Measurements from ENCODE around the gene IL19.
"Not testable (repeated sequence)": the region's sequence is repeated elsewhere in the genome, so short reads cannot be mapped to it uniquely, and the experiment has no call there.

Gene IL19

GRCh38 chr1:206754011-206754410 is 16.6 kb upstream of the IL19 start:
- no peak for DNase-seq (ENCODE audit: low read depth)
- H3K4me3 ChIP-seq (ENCODE audit: low read depth, low read length): no peak overlapping the region
- no peak for TF ChIP-seq POLR2A (IDR thresholded peaks at IDR 0.05; ENCODE audit: extremely low read depth, insufficient read length)
- TF ChIP-seq MYC (IDR thresholded peaks at IDR 0.05; ENCODE audit: low read depth, low read length): no peak
- TF ChIP-seq, protein P1, sequence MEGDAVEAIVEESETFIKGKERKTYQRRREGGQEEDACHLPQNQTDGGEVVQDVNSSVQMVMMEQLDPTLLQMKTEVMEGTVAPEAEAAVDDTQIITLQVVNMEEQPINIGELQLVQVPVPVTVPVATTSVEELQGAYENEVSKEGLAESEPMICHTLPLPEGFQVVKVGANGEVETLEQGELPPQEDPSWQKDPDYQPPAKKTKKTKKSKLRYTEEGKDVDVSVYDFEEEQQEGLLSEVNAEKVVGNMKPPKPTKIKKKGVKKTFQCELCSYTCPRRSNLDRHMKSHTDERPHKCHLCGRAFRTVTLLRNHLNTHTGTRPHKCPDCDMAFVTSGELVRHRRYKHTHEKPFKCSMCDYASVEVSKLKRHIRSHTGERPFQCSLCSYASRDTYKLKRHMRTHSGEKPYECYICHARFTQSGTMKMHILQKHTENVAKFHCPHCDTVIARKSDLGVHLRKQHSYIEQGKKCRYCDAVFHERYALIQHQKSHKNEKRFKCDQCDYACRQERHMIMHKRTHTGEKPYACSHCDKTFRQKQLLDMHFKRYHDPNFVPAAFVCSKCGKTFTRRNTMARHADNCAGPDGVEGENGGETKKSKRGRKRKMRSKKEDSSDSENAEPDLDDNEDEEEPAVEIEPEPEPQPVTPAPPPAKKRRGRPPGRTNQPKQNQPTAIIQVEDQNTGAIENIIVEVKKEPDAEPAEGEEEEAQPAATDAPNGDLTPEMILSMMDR (IDR thresholded peaks at IDR 0.05; ENCODE audit: low read depth, low read length): no peak
- TF ChIP-seq, protein P2, sequence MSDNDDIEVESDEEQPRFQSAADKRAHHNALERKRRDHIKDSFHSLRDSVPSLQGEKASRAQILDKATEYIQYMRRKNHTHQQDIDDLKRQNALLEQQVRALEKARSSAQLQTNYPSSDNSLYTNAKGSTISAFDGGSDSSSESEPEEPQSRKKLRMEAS (IDR thresholded peaks at IDR 0.05; ENCODE audit: low read depth, low read length): no peak

DNA sequence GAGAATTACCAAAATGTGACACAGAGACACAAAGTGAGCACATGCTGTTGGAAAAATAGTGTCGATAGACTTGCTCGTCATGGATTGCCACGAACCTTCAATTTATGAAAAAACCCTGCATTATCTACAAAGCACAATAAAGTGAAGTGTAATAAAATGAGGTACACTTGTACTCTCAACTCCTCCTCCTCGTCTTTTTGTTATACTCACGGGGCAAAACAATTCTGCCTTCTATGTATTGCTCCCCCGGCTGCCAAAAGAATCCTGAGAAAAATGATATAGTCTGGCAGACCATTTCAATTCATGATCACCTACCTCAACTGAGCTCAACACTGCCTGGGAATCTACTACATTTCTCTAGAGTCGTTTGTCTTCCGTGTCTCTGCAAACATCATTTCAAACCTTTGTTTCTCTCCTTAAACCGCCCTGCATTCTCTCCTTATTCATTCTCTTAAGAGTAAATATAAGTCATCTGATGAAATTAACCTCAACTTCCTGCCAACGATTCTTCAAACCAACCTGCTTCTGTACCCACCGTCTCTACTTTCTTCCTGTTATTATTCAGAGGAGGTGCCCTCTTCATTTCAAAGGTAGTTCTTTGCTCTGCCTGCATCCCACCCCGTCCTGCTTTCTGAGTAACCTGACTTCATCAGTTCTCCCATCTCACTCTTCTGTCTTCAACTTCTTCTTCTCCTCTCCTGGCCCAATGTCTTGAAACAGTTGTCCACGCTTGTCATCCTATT is 12.9 kb upstream of the IL19 start:
- H3K4me3 ChIP-seq (ENCODE audit: low read depth, low read length): peak overlapping the region; percentile 16
- TF ChIP-seq POLR2A (IDR thresholded peaks at IDR 0.05; ENCODE audit: extremely low read depth, insufficient read length) (no peak), MYC (IDR thresholded peaks at IDR 0.05; ENCODE audit: low read depth, low read length) (0 out of 2 replicates have a peak, but pooled peaks have one; percentile 10)
- DNase-seq (ENCODE audit: low read depth): peak; percentile 70

GRCh38 chr1:206760590-206760989 is 10.0 kb upstream of the IL19 start:
- DNase-seq (ENCODE audit: low read depth): no peak
- no peak for TF ChIP-seq POLR2A (IDR thresholded peaks at IDR 0.05; ENCODE audit: extremely low read depth, insufficient read length)
- TF ChIP-seq, protein P1 (IDR thresholded peaks at IDR 0.05; ENCODE audit: low read depth, low read length): no peak
- TF ChIP-seq, protein P2 (IDR thresholded peaks at IDR 0.05; ENCODE audit: low read depth, low read length): no peak
- TF ChIP-seq MYC (IDR thresholded peaks at IDR 0.05; ENCODE audit: low read depth, low read length): no peak
- no peak overlapping the region for H3K4me3 ChIP-seq (ENCODE audit: low read depth, low read length)

DNA sequence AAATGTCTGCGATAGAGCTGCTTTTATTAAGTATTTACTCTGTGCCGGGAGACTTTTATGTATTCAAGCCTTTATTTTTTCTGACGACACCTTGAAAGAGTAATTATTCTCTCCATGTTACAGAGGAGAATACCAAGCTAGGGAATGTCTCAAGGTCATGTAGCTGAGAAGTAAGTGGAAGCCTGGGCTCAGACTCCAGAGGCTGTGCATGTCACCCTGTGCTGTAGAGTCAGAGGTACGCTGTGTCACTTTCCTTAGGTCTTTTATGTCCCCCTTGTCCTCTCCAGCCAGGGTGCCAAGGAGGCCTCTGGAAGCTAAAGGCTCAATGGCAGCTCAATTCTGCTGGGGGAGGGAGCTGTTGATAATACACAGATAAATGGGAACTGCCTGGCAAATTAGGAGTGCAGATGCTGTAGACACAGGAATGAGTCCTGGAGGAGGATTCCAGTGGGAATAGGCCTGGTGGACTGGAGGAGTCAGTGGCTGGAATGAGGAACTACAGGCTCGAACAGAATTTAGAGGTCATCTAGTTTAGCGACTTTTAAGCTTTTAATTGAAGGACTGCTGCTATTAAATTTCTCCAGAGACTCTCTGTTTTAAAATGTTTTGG is 9.3 kb upstream of the IL19 start:
- no peak for TF ChIP-seq POLR2A (IDR thresholded peaks at IDR 0.05; ENCODE audit: extremely low read depth, insufficient read length)
- TF ChIP-seq, protein P1 (IDR thresholded peaks at IDR 0.05; ENCODE audit: low read depth, low read length): no peak
- TF ChIP-seq MYC (IDR thresholded peaks at IDR 0.05; ENCODE audit: low read depth, low read length): no peak
- TF ChIP-seq, protein P2 (IDR thresholded peaks at IDR 0.05; ENCODE audit: low read depth, low read length): no peak
- DNase-seq (ENCODE audit: low read depth): no peak
- H3K4me3 ChIP-seq (ENCODE audit: low read depth, low read length): no peak overlapping the region

- not testable (repeated sequence) for H3K4me3 ChIP-seq (ENCODE audit: low read depth, low read length); DNase-seq (ENCODE audit: low read depth)
Observed at GRCh38 chr1:206762741-206763364, 7.7 kb upstream of the IL19 start.

- H3K4me3 ChIP-seq (ENCODE audit: low read depth, low read length): not testable (repeated sequence)
- peak; percentile 26 for DNase-seq (ENCODE audit: low read depth)
Observed at GRCh38 chr1:206765771-206766170, 4.8 kb upstream of the IL19 start.

GRCh38 chr1:206766251-206766856 is 4.2 kb upstream of the IL19 start:
- peak; percentile 94 for DNase-seq (ENCODE audit: low read depth)
- no peak overlapping the region for H3K4me3 ChIP-seq (ENCODE audit: low read depth, low read length)
- TF ChIP-seq POLR2A (IDR thresholded peaks at IDR 0.05; ENCODE audit: extremely low read depth, insufficient read length): no peak
- TF ChIP-seq MYC (IDR thresholded peaks at IDR 0.05; ENCODE audit: low read depth, low read length): peak; percentile 32; the same call in 1 of the 2 replicates
- TF ChIP-seq, protein P2 (IDR thresholded peaks at IDR 0.05; ENCODE audit: low read depth, low read length): peak; percentile 46
- TF ChIP-seq, protein P1 (IDR thresholded peaks at IDR 0.05; ENCODE audit: low read depth, low read length): no peak

Data from NB4 (cell line).